Measurements from ENCODE around the gene TMEM30A.

DNA sequence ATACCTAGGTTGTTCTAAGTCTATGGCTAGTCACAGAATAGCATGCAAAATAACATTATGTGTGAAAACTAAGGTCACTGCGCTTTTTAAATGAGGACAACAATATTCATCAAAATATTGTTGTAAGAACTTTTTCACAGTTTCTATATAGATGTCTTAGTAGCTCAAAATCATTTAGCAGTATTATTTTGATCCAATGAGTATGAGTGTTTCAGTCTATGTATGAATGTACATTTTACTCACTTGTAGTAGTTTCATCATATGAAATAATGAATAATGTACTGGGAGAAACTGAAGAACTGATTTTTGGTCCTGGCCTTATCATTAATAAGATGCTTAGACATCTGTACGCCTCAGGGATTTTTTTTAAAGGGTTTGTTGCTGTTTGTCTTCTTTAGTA, 16.5 kb upstream of the TMEM30A start:
- TF ChIP-seq, protein P1, sequence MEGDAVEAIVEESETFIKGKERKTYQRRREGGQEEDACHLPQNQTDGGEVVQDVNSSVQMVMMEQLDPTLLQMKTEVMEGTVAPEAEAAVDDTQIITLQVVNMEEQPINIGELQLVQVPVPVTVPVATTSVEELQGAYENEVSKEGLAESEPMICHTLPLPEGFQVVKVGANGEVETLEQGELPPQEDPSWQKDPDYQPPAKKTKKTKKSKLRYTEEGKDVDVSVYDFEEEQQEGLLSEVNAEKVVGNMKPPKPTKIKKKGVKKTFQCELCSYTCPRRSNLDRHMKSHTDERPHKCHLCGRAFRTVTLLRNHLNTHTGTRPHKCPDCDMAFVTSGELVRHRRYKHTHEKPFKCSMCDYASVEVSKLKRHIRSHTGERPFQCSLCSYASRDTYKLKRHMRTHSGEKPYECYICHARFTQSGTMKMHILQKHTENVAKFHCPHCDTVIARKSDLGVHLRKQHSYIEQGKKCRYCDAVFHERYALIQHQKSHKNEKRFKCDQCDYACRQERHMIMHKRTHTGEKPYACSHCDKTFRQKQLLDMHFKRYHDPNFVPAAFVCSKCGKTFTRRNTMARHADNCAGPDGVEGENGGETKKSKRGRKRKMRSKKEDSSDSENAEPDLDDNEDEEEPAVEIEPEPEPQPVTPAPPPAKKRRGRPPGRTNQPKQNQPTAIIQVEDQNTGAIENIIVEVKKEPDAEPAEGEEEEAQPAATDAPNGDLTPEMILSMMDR (conservative IDR thresholded peaks at IDR 0.05; ENCODE audit: low read length) = no peak
- TF ChIP-seq EZH2phosphoT487 (IDR thresholded peaks at IDR 0.05; ENCODE audit: borderline replicate concordance, low read depth, low read length) = no peak

Measured in OCI-LY7 (cell line).